Fibroblast of lung (primary cell): ENCODE results near the gene PPIC. TPM values are rescaled to one million over a fixed set of nuclear protein-coding genes. Genes with fewer than 3 reads are reported as not detected.

Experiments
- DNase-seq, 2 donors: peaks; one replicate each; pipeline versions ENCODE4 v3.0.0 to v3.0.0-alpha.2; 2010; ENCODE audit warnings: low read depth in 2 of 2
- H2AFZ ChIP-seq: 2 replicates; pipeline ENCODE4 v1.5.1; 2012; ENCODE audit warnings: low read length, control low read depth, inconsistent platforms
- H3K27ac ChIP-seq: 2 replicates; pipeline ENCODE4 v1.5.1; 2011; ENCODE audit warnings: low read length, control low read depth; ENCODE audit not compliant: insufficient read depth
- H3K27me3 ChIP-seq: 2 replicates; pipeline ENCODE4 v1.5.1; 2011; ENCODE audit warnings: mild to moderate bottlenecking, low read length; ENCODE audit not compliant: control insufficient read depth, insufficient read depth
- H3K36me3 ChIP-seq: 2 replicates; pipeline ENCODE4 v1.5.1; 2011; ENCODE audit warnings: low read length; ENCODE audit not compliant: control insufficient read depth, insufficient read depth
- H3K4me1 ChIP-seq: 2 replicates; pipeline ENCODE4 v1.5.1; 2011; ENCODE audit warnings: low read length; ENCODE audit not compliant: control insufficient read depth, insufficient read depth; ENCODE audit errors: extremely low read depth
- H3K4me2 ChIP-seq: 2 replicates; pipeline ENCODE4 v1.5.1; 2011; ENCODE audit warnings: low read length, control low read depth; ENCODE audit not compliant: insufficient read depth; ENCODE audit errors: extremely low read depth
- H3K4me3 ChIP-seq, 4 experiments: fragments of 200-600 bp in 1 of 4; sonication (generic) in 1 of 4; replicated peaks in 1 of 4; 2 replicates each; pipeline ENCODE4 v1.5.1; 2011 to 2016; ENCODE audit warnings: low read length in 4 of 4, low read depth in 3 of 4, mild to moderate bottlenecking in 3 of 4, control low read depth in 2 of 4, inconsistent platforms in 1 of 4, mixed read lengths in 1 of 4; ENCODE audit not compliant: insufficient read depth in 1 of 4; ENCODE audit errors: control extremely low read depth in 1 of 4
- H3K79me2 ChIP-seq: 2 replicates; pipeline ENCODE4 v1.5.1; 2012; ENCODE audit warnings: mild to moderate bottlenecking, low read length, inconsistent platforms; ENCODE audit not compliant: control insufficient read depth, insufficient read depth
- H3K9ac ChIP-seq: 2 replicates; pipeline ENCODE4 v1.5.1; 2011; ENCODE audit warnings: mild to moderate bottlenecking, low read length, control low read depth; ENCODE audit not compliant: insufficient read depth
- H3K9me3 ChIP-seq: 2 replicates; pipeline ENCODE4 v1.5.1; 2012; ENCODE audit warnings: low read depth, low read length; ENCODE audit not compliant: control insufficient read depth, insufficient read depth
- H4K20me1 ChIP-seq: 2 replicates; pipeline ENCODE4 v1.5.1; 2011; ENCODE audit warnings: low read length; ENCODE audit not compliant: control insufficient read depth, insufficient read depth; ENCODE audit errors: extremely low read depth
- EZH2 ChIP-seq: IDR thresholded peaks from 2 replicates; pipeline ENCODE4 v1.5.1; 2012; ENCODE audit warnings: low read length, control low read depth, mild to moderate bottlenecking; ENCODE audit errors: missing control alignments
- polyA plus RNA-seq, 2 donors: library from polyadenylated mRNA; depleted of rRNA in 1 of 2; stranded (reverse) in 1 of 2; unstranded in 1 of 2; fragments of >200 nt; gene quantifications; 2 replicates each; pipeline ENCODE4 v1.2.1, GENCODE V29; 2011 to 2012; ENCODE audit warnings: missing spikeins in 1 of 2
- total RNA-seq: library from RNA; depleted of rRNA; stranded (reverse); fragments of >200 nt; gene quantifications from 2 replicates; pipeline ENCODE4 v1.2.1, GENCODE V29; 2014
- TF ChIP-seq, protein P1 (sequence below), 2 donors: IDR thresholded peaks in 1 of 2; conservative IDR thresholded peaks in 1 of 2; 1 replicate in 1 of 2; 2 replicates in 1 of 2; pipeline ENCODE4 v1.5.1; 2011 to 2012; ENCODE audit warnings: low read length in 2 of 2, control low read depth in 1 of 2, inconsistent platforms in 1 of 2, low read depth in 1 of 2, mild to moderate bottlenecking in 1 of 2

Gene PPIC
- total and polyA plus RNA-seq, 2 donors (not counting 1 experiment from before 2014, with no cell fraction given): 65.7 to 105 TPM

- peak overlapping the region; percentile 66 to 85 (median 74) for H3K4me3 ChIP-seq
- peak overlapping the region; percentile 51 for H3K9ac ChIP-seq
Observed at GRCh38 chr5:123035918-123036390, 571 bp downstream of the PPIC start.

DNA sequence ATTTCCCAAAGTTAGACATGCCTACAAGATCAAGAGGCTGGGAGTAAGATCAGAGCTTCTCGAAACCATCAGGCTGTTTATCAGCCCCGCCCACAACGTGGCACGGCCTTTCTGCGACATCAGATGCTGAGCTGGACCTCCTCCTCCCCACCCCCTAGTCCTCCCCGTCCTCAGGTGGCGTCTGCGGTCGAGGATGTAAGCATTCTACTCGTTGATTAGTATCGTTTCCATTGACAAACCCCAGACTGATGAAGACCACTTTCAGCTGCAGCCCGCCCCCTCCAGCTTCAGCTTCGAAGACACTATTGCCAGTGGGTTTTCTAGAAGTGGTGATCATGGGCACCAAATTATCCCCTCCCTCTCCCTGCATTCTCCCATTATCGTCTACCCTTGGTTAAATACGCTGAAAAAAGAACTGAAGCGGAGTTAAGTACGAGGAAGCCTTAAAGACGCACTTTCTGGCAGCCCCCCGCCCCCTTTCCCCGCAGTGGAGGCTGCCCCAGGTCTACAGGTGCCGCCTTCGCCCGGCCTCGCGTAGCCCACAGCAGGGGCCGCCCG is 1.1 kb downstream of the PPIC start:
- Histone ChIP-seq H3K79me2 (no peaks in the 10 kb centered on the region), H3K4me2 (peak overlapping the region; percentile 92), H3K9me3 (no peaks in the 10 kb centered on the region), H2AFZ (peak overlapping the region; percentile 33), H3K27ac (no peak overlapping the region), H3K36me3 (no peaks in the 10 kb centered on the region), H3K9ac (no peak overlapping the region), H3K4me3 (peak overlapping the region; percentile 66 to 85 (median 74)), H4K20me1 (no peaks in the 10 kb centered on the region), H3K27me3 (no peaks in the 10 kb centered on the region), H3K4me1 (no peaks in the 10 kb centered on the region)
- TF ChIP-seq EZH2: no peak
- TF ChIP-seq, protein P1, sequence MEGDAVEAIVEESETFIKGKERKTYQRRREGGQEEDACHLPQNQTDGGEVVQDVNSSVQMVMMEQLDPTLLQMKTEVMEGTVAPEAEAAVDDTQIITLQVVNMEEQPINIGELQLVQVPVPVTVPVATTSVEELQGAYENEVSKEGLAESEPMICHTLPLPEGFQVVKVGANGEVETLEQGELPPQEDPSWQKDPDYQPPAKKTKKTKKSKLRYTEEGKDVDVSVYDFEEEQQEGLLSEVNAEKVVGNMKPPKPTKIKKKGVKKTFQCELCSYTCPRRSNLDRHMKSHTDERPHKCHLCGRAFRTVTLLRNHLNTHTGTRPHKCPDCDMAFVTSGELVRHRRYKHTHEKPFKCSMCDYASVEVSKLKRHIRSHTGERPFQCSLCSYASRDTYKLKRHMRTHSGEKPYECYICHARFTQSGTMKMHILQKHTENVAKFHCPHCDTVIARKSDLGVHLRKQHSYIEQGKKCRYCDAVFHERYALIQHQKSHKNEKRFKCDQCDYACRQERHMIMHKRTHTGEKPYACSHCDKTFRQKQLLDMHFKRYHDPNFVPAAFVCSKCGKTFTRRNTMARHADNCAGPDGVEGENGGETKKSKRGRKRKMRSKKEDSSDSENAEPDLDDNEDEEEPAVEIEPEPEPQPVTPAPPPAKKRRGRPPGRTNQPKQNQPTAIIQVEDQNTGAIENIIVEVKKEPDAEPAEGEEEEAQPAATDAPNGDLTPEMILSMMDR (conservative IDR thresholded peaks at IDR 0.05 in 1 of 2, IDR thresholded peaks at IDR 0.05 in 1 of 2; ENCODE audit: low read depth in 1 of 2, low read length in 2 of 2): no peak
- peak; percentile 36 to 48 for DNase-seq

More at GRCh38 chr5:123035918-123036390, 571 bp downstream of the PPIC start:
- Histone ChIP-seq H3K79me2 (no peaks in the 10 kb centered on the region), H3K4me2 (peak overlapping the region; percentile 92), H3K27ac (no peak overlapping the region), H3K9me3 (no peaks in the 10 kb centered on the region), H4K20me1 (no peaks in the 10 kb centered on the region), H3K4me1 (no peaks in the 10 kb centered on the region), H3K27me3 (no peaks in the 10 kb centered on the region), H3K36me3 (no peaks in the 10 kb centered on the region), H2AFZ (peak overlapping the region; percentile 74)
- TF ChIP-seq EZH2: no peak
- TF ChIP-seq, protein P1 (conservative IDR thresholded peaks at IDR 0.05 in 1 of 2, IDR thresholded peaks at IDR 0.05 in 1 of 2; ENCODE audit: low read depth in 1 of 2, low read length in 2 of 2): no peak
- DNase-seq: peak; percentile 46 to 56

- no peak for TF ChIP-seq EZH2
- TF ChIP-seq, protein P1 (conservative IDR thresholded peaks at IDR 0.05 in 1 of 2, IDR thresholded peaks at IDR 0.05 in 1 of 2; ENCODE audit: low read depth in 1 of 2, low read length in 2 of 2): no peak
- no peaks in the 10 kb centered on the region for H3K27me3 ChIP-seq
Observed at GRCh38 chr5:123033157-123033671, 3.3 kb downstream of the PPIC start.

More at GRCh38 chr5:123033157-123033671, 3.3 kb downstream of the PPIC start:
- no peaks in the 10 kb centered on the region for H3K79me2 ChIP-seq
- no peaks in the 10 kb centered on the region for H4K20me1 ChIP-seq
- no peak overlapping the region for H3K27ac ChIP-seq
- no peak overlapping the region for H3K9ac ChIP-seq
- no peak for DNase-seq
- no peaks in the 10 kb centered on the region for H3K4me1 ChIP-seq
- no peak overlapping the region for H2AFZ ChIP-seq
- no peak overlapping the region for H3K4me2 ChIP-seq
- H3K36me3 ChIP-seq: peaks cover 3% of the 10 kb centered on the region
- no peak overlapping the region for H3K4me3 ChIP-seq
- H3K9me3 ChIP-seq: no peaks in the 10 kb centered on the region
